Measurements from ENCODE around the gene NCOA5.

Gene NCOA5

GRCh38 chr20:46053416-46053815, 36.3 kb downstream of the NCOA5 start:
- no peaks in the 10 kb centered on the region for H3K27me3 ChIP-seq (ENCODE audit: control insufficient read depth, insufficient read depth, low read length)
- H3K36me3 ChIP-seq (ENCODE audit: control insufficient read depth, insufficient read depth, low read length): no peaks in the 10 kb centered on the region
- no peaks in the 10 kb centered on the region for H3K79me2 ChIP-seq
- no peak overlapping the region for H3K4me3 ChIP-seq (ENCODE audit: low read depth, low read length)
- no peak for TF ChIP-seq CTCF (IDR thresholded peaks at IDR 0.05)
- no peaks in the 10 kb centered on the region for H3K4me1 ChIP-seq
- H3K9ac ChIP-seq: no peak overlapping the region
- no peak overlapping the region for H3K4me2 ChIP-seq (ENCODE audit: low read length)
- no peak overlapping the region for H2AFZ ChIP-seq
- H3K27ac ChIP-seq: no peak overlapping the region
- no peaks in the 10 kb centered on the region for H3K9me3 ChIP-seq (ENCODE audit: control insufficient read depth, low read length)

DNA sequence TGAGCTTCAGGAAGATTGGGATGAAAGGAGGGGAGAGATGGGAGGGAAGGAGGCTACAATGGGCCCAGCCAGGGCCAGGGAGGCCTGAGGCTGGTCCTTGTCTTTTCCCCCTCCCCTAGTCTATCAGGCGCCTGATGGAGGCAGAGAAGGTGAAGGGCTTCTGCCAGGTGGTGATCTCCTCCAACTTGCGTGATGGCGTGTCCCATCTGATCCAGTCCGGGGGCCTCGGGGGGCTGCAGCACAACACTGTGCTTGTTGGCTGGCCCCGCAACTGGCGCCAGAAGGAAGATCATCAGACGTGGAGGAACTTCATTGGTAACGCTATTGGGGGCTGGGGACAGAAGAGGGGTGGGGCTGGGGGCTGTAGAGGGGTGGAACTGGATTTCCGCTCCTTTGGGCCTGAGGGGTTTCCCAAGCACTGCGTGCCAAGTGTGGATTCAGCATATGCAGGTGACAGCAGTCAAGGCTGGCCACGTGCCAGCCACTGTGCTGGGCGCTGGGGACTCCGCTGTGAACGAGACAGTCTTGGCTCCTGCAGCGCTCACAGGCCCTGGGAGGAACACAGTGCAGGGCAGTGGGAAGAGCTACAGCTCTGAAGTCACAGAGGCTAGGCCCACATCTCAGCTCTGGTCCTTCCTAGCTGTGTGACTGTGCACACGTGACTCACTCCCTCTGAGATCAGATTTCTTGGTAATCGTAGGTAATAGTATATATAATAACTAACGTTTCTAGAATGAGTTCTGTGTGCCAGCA, 38.0 kb downstream of the NCOA5 start:
- TF ChIP-seq CTCF (IDR thresholded peaks at IDR 0.05): no peak
- no peak overlapping the region for H3K4me3 ChIP-seq (ENCODE audit: low read depth, low read length)
- no peaks in the 10 kb centered on the region for H3K4me1 ChIP-seq
- peaks cover under 1% of the 10 kb centered on the region for H3K79me2 ChIP-seq
- no peak overlapping the region for H3K27ac ChIP-seq
- no peak overlapping the region for H3K9ac ChIP-seq
- H3K36me3 ChIP-seq (ENCODE audit: control insufficient read depth, insufficient read depth, low read length): no peaks in the 10 kb centered on the region
- H3K4me2 ChIP-seq (ENCODE audit: low read length): no peak overlapping the region
- no peak overlapping the region for H2AFZ ChIP-seq
- H3K27me3 ChIP-seq (ENCODE audit: control insufficient read depth, insufficient read depth, low read length): no peaks in the 10 kb centered on the region
- H3K9me3 ChIP-seq (ENCODE audit: control insufficient read depth, low read length): no peaks in the 10 kb centered on the region

GRCh38 chr20:46050885-46051284, 38.9 kb downstream of the NCOA5 start:
- Histone ChIP-seq H3K27me3 (ENCODE audit: control insufficient read depth, insufficient read depth, low read length) (no peaks in the 10 kb centered on the region), H3K9ac (no peak overlapping the region), H3K36me3 (ENCODE audit: control insufficient read depth, insufficient read depth, low read length) (no peaks in the 10 kb centered on the region), H3K27ac (no peak overlapping the region), H2AFZ (no peak overlapping the region), H3K9me3 (ENCODE audit: control insufficient read depth, low read length) (no peaks in the 10 kb centered on the region), H3K4me1 (no peaks in the 10 kb centered on the region), H3K79me2 (peaks cover 3% of the 10 kb centered on the region), H3K4me3 (ENCODE audit: low read depth, low read length) (no peak overlapping the region), H3K4me2 (ENCODE audit: low read length) (no peak overlapping the region)
- TF ChIP-seq CTCF (IDR thresholded peaks at IDR 0.05): no peak

DNA sequence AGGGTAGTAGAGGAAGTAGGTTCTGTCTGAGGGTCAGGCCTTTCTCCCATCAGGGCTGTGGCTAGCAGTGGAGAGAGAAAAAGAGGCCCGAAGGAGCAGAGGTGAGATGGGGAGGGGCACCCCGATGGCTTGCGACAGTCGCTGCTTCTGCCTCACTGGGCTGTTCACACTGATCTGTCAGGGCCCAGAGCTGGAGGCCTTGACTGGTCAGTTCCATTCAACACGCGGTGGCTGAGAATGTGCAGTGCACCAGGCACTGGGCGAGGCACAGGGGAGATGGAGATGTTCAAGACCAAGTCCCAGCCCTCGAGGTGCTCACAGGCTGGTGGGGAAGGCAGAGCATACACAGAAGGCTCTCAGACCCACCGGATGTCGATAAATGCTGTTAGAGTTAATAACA, 39.3 kb downstream of the NCOA5 start:
- peaks cover 3% of the 10 kb centered on the region for H3K79me2 ChIP-seq
- no peak overlapping the region for H2AFZ ChIP-seq
- H3K36me3 ChIP-seq (ENCODE audit: control insufficient read depth, insufficient read depth, low read length): no peaks in the 10 kb centered on the region
- H3K4me1 ChIP-seq: no peaks in the 10 kb centered on the region
- no peak for TF ChIP-seq CTCF (IDR thresholded peaks at IDR 0.05)
- no peak overlapping the region for H3K4me3 ChIP-seq (ENCODE audit: low read depth, low read length)
- H3K9me3 ChIP-seq (ENCODE audit: control insufficient read depth, low read length): no peaks in the 10 kb centered on the region
- H3K9ac ChIP-seq: no peak overlapping the region
- no peaks in the 10 kb centered on the region for H3K27me3 ChIP-seq (ENCODE audit: control insufficient read depth, insufficient read depth, low read length)
- no peak overlapping the region for H3K4me2 ChIP-seq (ENCODE audit: low read length)
- H3K27ac ChIP-seq: no peak overlapping the region

DNA sequence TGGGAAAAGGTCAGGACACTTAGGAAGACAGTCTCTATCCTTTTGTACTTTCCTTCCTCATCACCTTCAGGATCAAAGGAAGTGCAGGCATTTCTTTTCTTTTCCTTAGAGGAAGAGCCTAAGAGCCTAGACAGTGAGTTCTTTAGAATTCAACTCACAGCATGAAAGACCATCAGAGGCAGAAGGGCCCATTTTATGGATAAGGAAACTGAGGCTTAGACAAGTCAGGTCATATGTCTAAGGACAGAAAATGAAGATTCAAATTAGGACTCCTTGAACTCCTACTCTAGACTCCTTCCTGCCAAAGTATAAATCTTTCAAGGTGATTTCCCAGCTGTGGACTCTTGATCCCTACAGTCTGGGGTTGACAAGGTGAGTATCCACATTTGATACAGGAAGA, 39.9 kb downstream of the NCOA5 start:
- TF ChIP-seq CTCF (IDR thresholded peaks at IDR 0.05): no peak
- H3K9me3 ChIP-seq (ENCODE audit: control insufficient read depth, low read length): no peaks in the 10 kb centered on the region
- H3K27me3 ChIP-seq (ENCODE audit: control insufficient read depth, insufficient read depth, low read length): no peaks in the 10 kb centered on the region
- H3K27ac ChIP-seq: no peak overlapping the region
- H3K36me3 ChIP-seq (ENCODE audit: control insufficient read depth, insufficient read depth, low read length): no peaks in the 10 kb centered on the region
- H3K4me2 ChIP-seq (ENCODE audit: low read length): no peak overlapping the region
- no peak overlapping the region for H3K9ac ChIP-seq
- no peak overlapping the region for H3K4me3 ChIP-seq (ENCODE audit: low read depth, low read length)
- no peaks in the 10 kb centered on the region for H3K4me1 ChIP-seq
- peaks cover 3% of the 10 kb centered on the region for H3K79me2 ChIP-seq
- H2AFZ ChIP-seq: no peak overlapping the region

Data from parathyroid adenoma (tissue), 2 donors.